ENCODE results near the gene SYT2. TPM values are rescaled to one million over a fixed set of nuclear protein-coding genes. Genes with fewer than 3 reads are reported as not detected.

The SYT2 gene
- total RNA-seq, 1 donor from 2014 or later, result 0.26 TPM

GRCh38 chr1:202661136-202661845 is 49.0 kb downstream of the SYT2 start:
- H3K9me3 ChIP-seq (ENCODE audit: low read depth), result no peaks in the 10 kb centered on the region
- H3K4me2 ChIP-seq, result no peak overlapping the region
- peaks cover 10% of the 10 kb centered on the region for H3F3A ChIP-seq (ENCODE audit: low read depth)
- no peak overlapping the region for H3K4me3 Mint-ChIP-seq
- H3K4me1 Mint-ChIP-seq, result peaks cover 23% of the 10 kb centered on the region
- H3K4me1 ChIP-seq, result peaks cover 21% of the 10 kb centered on the region
- no peak for DNase-seq (ENCODE audit: low spot score)
- no peaks in the 10 kb centered on the region for H3K79me2 ChIP-seq (ENCODE audit: low read depth)
- no peaks in the 10 kb centered on the region for H3K36me3 ChIP-seq
- no peaks in the 10 kb centered on the region for H3K36me3 Mint-ChIP-seq
- no peaks in the 10 kb centered on the region for H3K27me3 ChIP-seq
- peaks cover 14% of the 10 kb centered on the region for H4K20me1 ChIP-seq (ENCODE audit: low read depth)
- H3K9ac ChIP-seq, result no peak overlapping the region
- H2AFZ ChIP-seq (replicated peaks), result no peak overlapping the region
- no peak overlapping the region for H3K4me3 ChIP-seq
- no peak for TF ChIP-seq EZH2 (IDR thresholded peaks at IDR 0.05)
- TF ChIP-seq, protein P1, sequence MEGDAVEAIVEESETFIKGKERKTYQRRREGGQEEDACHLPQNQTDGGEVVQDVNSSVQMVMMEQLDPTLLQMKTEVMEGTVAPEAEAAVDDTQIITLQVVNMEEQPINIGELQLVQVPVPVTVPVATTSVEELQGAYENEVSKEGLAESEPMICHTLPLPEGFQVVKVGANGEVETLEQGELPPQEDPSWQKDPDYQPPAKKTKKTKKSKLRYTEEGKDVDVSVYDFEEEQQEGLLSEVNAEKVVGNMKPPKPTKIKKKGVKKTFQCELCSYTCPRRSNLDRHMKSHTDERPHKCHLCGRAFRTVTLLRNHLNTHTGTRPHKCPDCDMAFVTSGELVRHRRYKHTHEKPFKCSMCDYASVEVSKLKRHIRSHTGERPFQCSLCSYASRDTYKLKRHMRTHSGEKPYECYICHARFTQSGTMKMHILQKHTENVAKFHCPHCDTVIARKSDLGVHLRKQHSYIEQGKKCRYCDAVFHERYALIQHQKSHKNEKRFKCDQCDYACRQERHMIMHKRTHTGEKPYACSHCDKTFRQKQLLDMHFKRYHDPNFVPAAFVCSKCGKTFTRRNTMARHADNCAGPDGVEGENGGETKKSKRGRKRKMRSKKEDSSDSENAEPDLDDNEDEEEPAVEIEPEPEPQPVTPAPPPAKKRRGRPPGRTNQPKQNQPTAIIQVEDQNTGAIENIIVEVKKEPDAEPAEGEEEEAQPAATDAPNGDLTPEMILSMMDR (IDR thresholded peaks at IDR 0.05), result peak; percentile 32
- no peak overlapping the region for H3K27ac Mint-ChIP-seq
- peaks cover 22% of the 10 kb centered on the region for H3K27me3 Mint-ChIP-seq (ENCODE audit: insufficient read depth, low read depth)
- H3K27ac ChIP-seq, result no peak overlapping the region
- no peaks in the 10 kb centered on the region for H3K9me3 Mint-ChIP-seq

GRCh38 chr1:202659974-202660373 is 50.3 kb downstream of the SYT2 start:
- H3K27me3 ChIP-seq, result no peaks in the 10 kb centered on the region
- Mint-ChIP-seq H3K4me3 (no peak overlapping the region), H3K27me3 (ENCODE audit: insufficient read depth, low read depth) (peaks cover 28% of the 10 kb centered on the region), H3K4me1 (peaks cover 29% of the 10 kb centered on the region), H3K9me3 (no peaks in the 10 kb centered on the region), H3K27ac (no peak overlapping the region), H3K36me3 (no peaks in the 10 kb centered on the region)
- DNase-seq (ENCODE audit: low spot score), result no peak
- no peak overlapping the region for H3K4me2 ChIP-seq
- no peak overlapping the region for H3K27ac ChIP-seq
- H3K36me3 ChIP-seq, result no peaks in the 10 kb centered on the region
- no peak overlapping the region for H3K4me3 ChIP-seq
- H3K79me2 ChIP-seq (ENCODE audit: low read depth), result no peaks in the 10 kb centered on the region
- H3F3A ChIP-seq (ENCODE audit: low read depth), result peaks cover 10% of the 10 kb centered on the region
- H4K20me1 ChIP-seq (ENCODE audit: low read depth), result peaks cover 17% of the 10 kb centered on the region
- peaks cover 21% of the 10 kb centered on the region for H3K4me1 ChIP-seq
- H3K9ac ChIP-seq, result no peak overlapping the region
- TF ChIP-seq EZH2 (IDR thresholded peaks at IDR 0.05) (no peak), EZH2phosphoT487 (IDR thresholded peaks at IDR 0.05) (no peak)
- TF ChIP-seq, protein P1 (IDR thresholded peaks at IDR 0.05), result peak; percentile 32
- H3K9me3 ChIP-seq (ENCODE audit: low read depth), result no peaks in the 10 kb centered on the region
- H2AFZ ChIP-seq (replicated peaks), result no peak overlapping the region

- Histone ChIP-seq H3K36me3 (no peaks in the 10 kb centered on the region), H3K4me3 (no peak overlapping the region), H3K27me3 (no peaks in the 10 kb centered on the region), H3K4me1 (peaks cover 21% of the 10 kb centered on the region), H3K9ac (no peak overlapping the region), H3K27ac (no peak overlapping the region), H2AFZ (replicated peaks) (no peak overlapping the region), H3K9me3 (ENCODE audit: low read depth) (no peaks in the 10 kb centered on the region), H3F3A (ENCODE audit: low read depth) (peaks cover 10% of the 10 kb centered on the region), H3K4me2 (peak overlapping the region; percentile 6), H3K79me2 (ENCODE audit: low read depth) (no peaks in the 10 kb centered on the region), H4K20me1 (ENCODE audit: low read depth) (peaks cover 17% of the 10 kb centered on the region)
- Mint-ChIP-seq H3K27me3 (ENCODE audit: insufficient read depth, low read depth) (peaks cover 32% of the 10 kb centered on the region), H3K9me3 (no peaks in the 10 kb centered on the region), H3K27ac (no peak overlapping the region), H3K4me3 (no peak overlapping the region), H3K36me3 (no peaks in the 10 kb centered on the region), H3K4me1 (peaks cover 29% of the 10 kb centered on the region)
- DNase-seq (ENCODE audit: low spot score), result no peak
- no peak for TF ChIP-seq EZH2 (IDR thresholded peaks at IDR 0.05)
These were observed 50.7 kb downstream of the SYT2 start for GRCh38 chr1:202659541-202659940.

GRCh38 chr1:202658769-202659168 is 51.5 kb downstream of the SYT2 start:
- no peaks in the 10 kb centered on the region for H3K36me3 ChIP-seq
- H3K36me3 Mint-ChIP-seq, result no peaks in the 10 kb centered on the region
- H3F3A ChIP-seq (ENCODE audit: low read depth), result peaks cover 10% of the 10 kb centered on the region
- H2AFZ ChIP-seq (replicated peaks), result no peak overlapping the region
- H3K4me2 ChIP-seq, result no peak overlapping the region
- H3K9ac ChIP-seq, result no peak overlapping the region
- H3K4me1 ChIP-seq, result peaks cover 21% of the 10 kb centered on the region
- peaks cover 27% of the 10 kb centered on the region for H3K4me1 Mint-ChIP-seq
- no peak for DNase-seq (ENCODE audit: low spot score)
- H3K9me3 ChIP-seq (ENCODE audit: low read depth), result no peaks in the 10 kb centered on the region
- TF ChIP-seq EZH2 (IDR thresholded peaks at IDR 0.05) (no peak), EZH2phosphoT487 (IDR thresholded peaks at IDR 0.05) (no peak)
- TF ChIP-seq, protein P1 (IDR thresholded peaks at IDR 0.05), result no peak
- H3K27me3 Mint-ChIP-seq (ENCODE audit: insufficient read depth, low read depth), result peaks cover 31% of the 10 kb centered on the region
- H3K27ac Mint-ChIP-seq, result no peak overlapping the region
- no peaks in the 10 kb centered on the region for H3K27me3 ChIP-seq
- H3K4me3 Mint-ChIP-seq, result peak overlapping the region; percentile 58
- H3K27ac ChIP-seq, result no peak overlapping the region
- H3K9me3 Mint-ChIP-seq, result no peaks in the 10 kb centered on the region
- no peak overlapping the region for H3K4me3 ChIP-seq
- peaks cover 17% of the 10 kb centered on the region for H4K20me1 ChIP-seq (ENCODE audit: low read depth)
- H3K79me2 ChIP-seq (ENCODE audit: low read depth), result no peaks in the 10 kb centered on the region
